Left ventricle myocardium inferior (tissue), 1 donor: ENCODE data around the gene ELK3. TPM values are rescaled to one million over a fixed set of nuclear protein-coding genes. Genes with fewer than 3 reads are reported as not detected.
A peak's percentile ranks its signal among the peaks of the same experiment; 100 is the strongest.

Source experiments
- DNase-seq: peaks from one replicate; pipeline ENCODE4 v3.0.0-alpha.2; 2020
- H3K27ac ChIP-seq: fragments of 200-600 bp; replicated peaks from 2 replicates; pipeline ENCODE4 v1.8.0; 2021
- H3K27me3 ChIP-seq: fragments of 200-600 bp; 2 replicates; pipeline ENCODE4 v1.8.0; 2021; ENCODE audit warnings: low read depth
- H3K36me3 ChIP-seq: fragments of 200-600 bp; 2 replicates; pipeline ENCODE4 v1.8.0; 2021
- H3K4me1 ChIP-seq: fragments of 200-600 bp; 2 replicates; pipeline ENCODE4 v1.8.0; 2021
- H3K4me3 ChIP-seq: fragments of 200-600 bp; 2 replicates; pipeline ENCODE4 v1.8.0; 2021; ENCODE audit warnings: mild to moderate bottlenecking, moderate library complexity
- H3K9me3 ChIP-seq: fragments of 200-600 bp; replicated peaks from 2 replicates; pipeline ENCODE4 v1.8.0; 2021
- intact Hi-C: fragments of 100-400 bp; cut with micrococcal nuclease; formaldehyde crosslinking; loops from one replicate; pipeline ENCODE4 v1.11.0; 2022
- total RNA-seq: library from RNA; stranded (reverse); fragmentation: NEBNext Ultra II Directional; extraction: Animal tissue kit (Norgen Biotek cat#: 25700); gene quantifications from one replicate; pipeline ENCODE4 v1.2.1, GENCODE V29; 2021
- TF ChIP-seq, protein P1 (sequence below): fragments of 200-600 bp; IDR thresholded peaks from 2 replicates; pipeline ENCODE4 v1.8.0; 2021; ENCODE audit warnings: antibody characterized with exemption, mild to moderate bottlenecking, borderline replicate concordance
- donor health status: DM: no; HTN: yes; CAD: no; lungs with severe emphysema.

The ELK3 gene
- total RNA-seq, 1 donor from 2014 or later: 17.1 TPM

DNA sequence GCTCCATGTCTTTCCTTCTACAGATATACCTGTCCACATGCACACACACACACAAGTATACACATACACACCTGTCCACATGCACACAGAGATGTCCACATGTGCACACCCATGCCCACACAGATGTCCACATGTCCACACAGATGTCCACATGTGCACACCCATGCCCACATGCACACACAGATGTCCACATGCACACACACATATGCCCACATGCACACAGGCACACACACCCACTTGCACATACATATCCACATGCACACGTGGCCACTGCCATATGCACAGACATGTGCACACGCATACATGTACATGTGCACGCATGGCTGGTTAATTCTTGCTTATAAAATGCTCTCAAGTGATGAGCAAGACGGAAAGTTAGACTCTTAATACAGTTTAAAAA, 32.2 kb downstream of the ELK3 start:
- Histone ChIP-seq H3K36me3 (peaks cover 16% of the 10 kb centered on the region), H3K9me3 (no peaks in the 10 kb centered on the region), H3K27me3 (no peaks in the 10 kb centered on the region), H3K4me1 (peaks cover 81% of the 10 kb centered on the region), H3K27ac (peak overlapping the region; percentile 58), H3K4me3 (no peak overlapping the region)
- DNase-seq: no peak
- TF ChIP-seq, protein P1, sequence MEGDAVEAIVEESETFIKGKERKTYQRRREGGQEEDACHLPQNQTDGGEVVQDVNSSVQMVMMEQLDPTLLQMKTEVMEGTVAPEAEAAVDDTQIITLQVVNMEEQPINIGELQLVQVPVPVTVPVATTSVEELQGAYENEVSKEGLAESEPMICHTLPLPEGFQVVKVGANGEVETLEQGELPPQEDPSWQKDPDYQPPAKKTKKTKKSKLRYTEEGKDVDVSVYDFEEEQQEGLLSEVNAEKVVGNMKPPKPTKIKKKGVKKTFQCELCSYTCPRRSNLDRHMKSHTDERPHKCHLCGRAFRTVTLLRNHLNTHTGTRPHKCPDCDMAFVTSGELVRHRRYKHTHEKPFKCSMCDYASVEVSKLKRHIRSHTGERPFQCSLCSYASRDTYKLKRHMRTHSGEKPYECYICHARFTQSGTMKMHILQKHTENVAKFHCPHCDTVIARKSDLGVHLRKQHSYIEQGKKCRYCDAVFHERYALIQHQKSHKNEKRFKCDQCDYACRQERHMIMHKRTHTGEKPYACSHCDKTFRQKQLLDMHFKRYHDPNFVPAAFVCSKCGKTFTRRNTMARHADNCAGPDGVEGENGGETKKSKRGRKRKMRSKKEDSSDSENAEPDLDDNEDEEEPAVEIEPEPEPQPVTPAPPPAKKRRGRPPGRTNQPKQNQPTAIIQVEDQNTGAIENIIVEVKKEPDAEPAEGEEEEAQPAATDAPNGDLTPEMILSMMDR: no peak
- intact Hi-C loops: no loop called here

DNA sequence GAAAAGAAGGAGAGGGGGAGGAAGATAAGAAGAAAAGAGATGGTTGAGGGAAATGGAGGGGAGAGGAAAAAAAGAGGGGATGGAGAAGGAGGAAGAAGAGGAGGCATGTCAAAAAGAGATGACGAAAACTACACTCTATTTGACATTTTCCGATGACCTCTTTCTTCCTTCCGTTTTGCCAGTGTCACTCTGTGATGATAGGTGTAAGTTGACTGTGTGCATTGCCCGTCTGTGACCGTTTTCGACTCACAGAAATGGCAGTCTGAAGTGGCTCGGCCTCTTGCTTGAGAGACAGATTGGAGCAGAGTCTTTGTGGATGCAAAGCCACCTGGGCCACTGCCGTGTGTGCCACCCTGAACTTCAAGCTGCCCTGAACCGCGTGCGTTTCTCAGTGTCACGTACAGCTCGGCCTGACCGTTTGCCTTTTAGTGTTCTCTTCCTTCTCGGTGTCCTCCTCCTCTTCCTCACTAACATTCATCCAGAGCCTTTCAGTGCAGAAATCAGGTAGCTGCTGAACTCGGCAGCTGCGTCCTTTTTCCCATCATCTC, 32.7 kb downstream of the ELK3 start:
- DNase-seq: no peak
- Histone ChIP-seq H3K27me3 (no peaks in the 10 kb centered on the region), H3K4me1 (peaks cover 77% of the 10 kb centered on the region), H3K27ac (peak overlapping the region; percentile 40), H3K9me3 (no peaks in the 10 kb centered on the region), H3K36me3 (peaks cover 16% of the 10 kb centered on the region), H3K4me3 (no peak overlapping the region)
- intact Hi-C loops: no loop called here
- TF ChIP-seq, protein P1: no peak

DNA sequence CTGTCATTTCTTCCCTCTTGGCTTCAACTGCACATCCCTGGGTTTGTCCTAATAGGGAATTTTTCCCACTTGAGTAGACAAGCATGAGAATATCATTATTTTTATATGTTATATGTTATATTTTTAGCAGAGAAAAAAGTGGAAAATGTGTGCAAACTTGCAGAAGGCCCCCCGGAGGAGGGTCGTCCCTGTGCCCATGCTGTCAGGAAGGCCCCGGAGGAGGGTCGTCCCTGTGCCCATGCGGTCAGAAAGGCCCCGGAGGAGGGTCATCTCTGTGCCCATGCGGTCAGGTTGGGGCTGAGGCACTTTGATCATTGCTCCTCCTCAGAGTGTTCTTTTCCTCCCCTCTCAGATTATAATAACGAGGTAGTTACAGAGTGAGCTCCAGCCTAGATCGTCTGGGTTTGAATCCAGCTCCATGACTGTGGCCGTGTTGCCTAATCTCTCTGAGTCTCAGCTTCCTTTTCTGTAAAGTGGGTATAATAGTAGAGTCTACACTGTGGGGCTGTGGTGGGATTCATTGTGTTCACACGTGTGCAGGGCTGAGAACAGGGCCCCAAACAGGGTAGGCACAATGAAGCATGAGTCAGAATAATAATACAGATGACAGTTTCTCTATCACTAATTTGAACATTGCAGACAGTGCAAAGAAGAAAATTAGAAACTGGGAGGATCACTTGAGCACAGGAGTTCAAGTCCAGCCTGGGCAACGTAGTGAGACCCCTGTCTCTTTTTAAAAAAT, 33.4 kb downstream of the ELK3 start:
- TF ChIP-seq, protein P1: no peak
- no peak for DNase-seq
- H3K9me3 ChIP-seq: no peaks in the 10 kb centered on the region
- H3K4me3 ChIP-seq: no peak overlapping the region
- H3K27me3 ChIP-seq: no peaks in the 10 kb centered on the region
- H3K4me1 ChIP-seq: peaks cover 70% of the 10 kb centered on the region
- H3K27ac ChIP-seq: peak overlapping the region; percentile 40
- intact Hi-C loops: no loop called here
- H3K36me3 ChIP-seq: peaks cover 16% of the 10 kb centered on the region

DNA sequence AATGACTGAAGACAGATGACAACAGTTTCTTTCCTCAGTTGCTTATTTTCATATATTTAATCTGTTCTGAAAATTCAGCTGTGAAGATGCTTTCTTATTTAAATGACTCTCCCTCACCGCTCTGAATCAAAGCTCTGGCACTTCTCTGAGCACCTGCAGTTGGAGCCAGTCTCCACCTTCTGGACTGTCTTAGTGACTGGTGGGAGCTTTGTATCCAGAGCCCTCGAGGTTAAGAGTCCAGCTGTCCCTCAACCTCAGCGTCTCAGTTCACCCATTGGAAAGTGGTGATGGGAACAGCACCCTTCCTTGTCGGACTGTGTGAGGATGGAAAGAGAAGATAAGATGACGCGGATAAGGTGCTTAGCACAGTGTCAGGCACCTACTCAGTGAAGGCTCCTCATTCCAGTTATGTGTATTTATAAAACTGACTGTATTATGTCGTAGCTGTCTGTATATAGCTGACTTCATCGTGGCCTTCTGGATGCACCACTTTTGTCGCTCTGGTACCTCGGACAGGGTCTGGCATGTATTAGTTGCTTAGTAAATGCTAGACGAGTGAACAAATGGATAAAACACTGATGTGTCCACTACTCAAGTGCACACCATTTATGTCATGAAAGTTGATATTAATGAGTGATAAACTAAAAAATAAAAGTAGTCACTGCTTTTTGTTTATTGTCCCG, 34.5 kb downstream of the ELK3 start:
- Histone ChIP-seq H3K4me3 (no peak overlapping the region), H3K36me3 (peaks cover 16% of the 10 kb centered on the region), H3K9me3 (no peaks in the 10 kb centered on the region), H3K4me1 (peaks cover 70% of the 10 kb centered on the region), H3K27me3 (no peaks in the 10 kb centered on the region), H3K27ac (no peak overlapping the region)
- intact Hi-C loops: no loop called here
- TF ChIP-seq, protein P1: no peak
- DNase-seq: no peak

DNA sequence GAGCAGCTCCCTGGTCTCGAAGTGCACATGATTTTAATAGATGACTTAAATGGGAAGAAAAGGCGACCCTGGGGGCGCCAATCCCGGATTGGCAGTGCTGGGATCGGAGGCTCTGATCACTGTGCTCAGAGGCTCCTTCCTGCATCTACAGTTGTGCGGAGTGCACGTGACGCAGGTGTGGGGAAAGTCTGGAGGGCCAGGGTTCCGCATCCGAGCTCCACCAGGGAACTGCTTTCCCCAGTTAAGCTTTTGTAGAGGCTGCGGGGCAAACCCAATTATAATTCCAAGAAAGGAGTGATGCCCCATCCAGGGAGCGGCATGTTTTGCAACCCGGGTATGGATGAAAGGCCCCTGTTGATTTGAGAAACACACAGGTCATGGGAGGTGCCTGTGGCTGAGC, 36.5 kb downstream of the ELK3 start:
- peaks cover 16% of the 10 kb centered on the region for H3K36me3 ChIP-seq
- H3K27me3 ChIP-seq: no peaks in the 10 kb centered on the region
- no peak overlapping the region for H3K4me3 ChIP-seq
- H3K4me1 ChIP-seq: peaks cover 70% of the 10 kb centered on the region
- DNase-seq: no peak
- H3K9me3 ChIP-seq: no peaks in the 10 kb centered on the region
- intact Hi-C loops: no loop called here
- no peak overlapping the region for H3K27ac ChIP-seq
- TF ChIP-seq, protein P1: no peak
